Gastrocnemius medialis (tissue), 4 donors: ENCODE data around the gene FBLN2. TPM values are rescaled to one million over a fixed set of nuclear protein-coding genes. Genes with fewer than 3 reads are reported as not detected.
A peak's percentile ranks its signal among the peaks of the same experiment; 100 is the strongest.
"Not testable (repeated sequence)": the region's sequence is repeated elsewhere in the genome, so short reads cannot be mapped to it uniquely, and the experiment has no call there.

Experiments
- ATAC-seq, 2 donors: fragments of 150-250 bp; one replicate each; pipeline ENCODE4 v1.9.1; 2016
- DNase-seq, 2 donors: peaks; one replicate each; pipeline ENCODE4 v3.0.0-alpha.2; 2019
- H3K27ac ChIP-seq, 4 donors: fragments of 200-600 bp; sonication (generic); 1 replicate in 1 of 4; 2 replicates in 3 of 4; pipeline ENCODE4 v1.5.1; 2016 to 2018; ENCODE audit warnings: mild to moderate bottlenecking in 2 of 4, moderate library complexity in 1 of 4
- H3K27me3 ChIP-seq, 3 donors: fragments of 200-600 bp; sonication (generic) in 2 of 3; 1 replicate in 1 of 3; 2 replicates in 2 of 3; pipeline versions ENCODE4 v1.5.1 to v1.6.0; 2016 to 2019; ENCODE audit warnings: mild to moderate bottlenecking in 1 of 3, moderate library complexity in 1 of 3
- H3K36me3 ChIP-seq, 2 donors: fragments of 200-600 bp; sonication (generic) in 1 of 2; one replicate each; pipeline ENCODE4 v1.5.1; 2017 to 2018
- H3K4me1 ChIP-seq, 2 donors: fragments of 200-600 bp; sonication (generic) in 1 of 2; one replicate each; pipeline ENCODE4 v1.5.1; 2016 to 2017; ENCODE audit warnings: mild to moderate bottlenecking in 2 of 2
- H3K4me3 ChIP-seq, 4 donors: fragments of 200-600 bp; sonication (generic) in 3 of 4; 1 replicate in 1 of 4; 2 replicates in 3 of 4; pipeline ENCODE4 v1.5.1; 2016 to 2019; ENCODE audit warnings: mild to moderate bottlenecking in 2 of 4
- H3K9me3 ChIP-seq, 3 donors: fragments of 200-600 bp; sonication (generic) in 2 of 3; 1 replicate in 1 of 3; 2 replicates in 2 of 3; pipeline ENCODE4 v1.5.1; 2016 to 2019
- CTCF ChIP-seq, 5 experiments: fragments of 450-650 bp in 3 of 5; fragments of 200-600 bp in 2 of 5; sonication (generic) in 2 of 5; IDR thresholded peaks in 4 of 5; conservative IDR thresholded peaks in 1 of 5; 1 replicate in 4 of 5; 2 replicates in 1 of 5; pipeline ENCODE4 v1.5.1; 2016 to 2019; ENCODE audit warnings: antibody characterized with exemption in 5 of 5, mild to moderate bottlenecking in 3 of 5, moderate library complexity in 3 of 5
- POLR2A ChIP-seq, 2 donors: fragments of 450-650 bp; IDR thresholded peaks; one replicate each; pipeline ENCODE4 v1.6.1; 2017; ENCODE audit warnings: antibody characterized with exemption in 2 of 2, mild to moderate bottlenecking in 2 of 2, moderate library complexity in 2 of 2
- in situ Hi-C, 4 donors: fragments of 200-750 bp; cut with MboI; loops; one replicate each; pipeline versions ENCODE4 v1.15.0 to v1.8.0; 2017; ENCODE audit warnings: low sequenced_read_pairs in 4 of 4
- intact Hi-C: fragments of 100-400 bp; cut with DNase I; formaldehyde crosslinking; loops from one replicate; pipeline ENCODE4 v1.15.1; 2023; ENCODE audit warnings: low total_unique reads
- total RNA-seq, 4 donors: library from RNA; depleted of rRNA; stranded (reverse); fragments of >200 nt; gene quantifications; one replicate each; pipeline versions ENCODE4 v1.1.0 to v1.2.3, GENCODE V29; 2016

The FBLN2 gene
- total RNA-seq, 4 donors from 2014 or later: 28.9 to 45.7 (median 34.0) TPM

GRCh38 chr3:13558651-13559050 lies 9.7 kb downstream of the FBLN2 start:
- Histone ChIP-seq H3K4me1 (no peaks in the 10 kb centered on the region), H3K9me3 (no peaks in the 10 kb centered on the region), H3K27me3 (no peaks in the 10 kb centered on the region), H3K4me3 (no peak overlapping the region), H3K36me3 (no peaks in the 10 kb centered on the region), H3K27ac (no peak overlapping the region)
- TF ChIP-seq CTCF (IDR thresholded peaks at IDR 0.05 in 4 of 5, conservative IDR thresholded peaks at IDR 0.05 in 1 of 5) (no peak), POLR2A (IDR thresholded peaks at IDR 0.05) (no peak)
- intact Hi-C loops: no loop called here
- in situ Hi-C loops: no loop called here
- DNase-seq: no peak
- ATAC-seq: no peak

- H3K36me3 ChIP-seq: no peaks in the 10 kb centered on the region
- H3K4me3 ChIP-seq: no peak overlapping the region
- TF ChIP-seq CTCF (IDR thresholded peaks at IDR 0.05 in 4 of 5, conservative IDR thresholded peaks at IDR 0.05 in 1 of 5) (no peak), POLR2A (IDR thresholded peaks at IDR 0.05) (no peak)
- intact Hi-C loops (no loop called here), in situ Hi-C loops (no loop called here)
- ATAC-seq (no peak), DNase-seq (no peak)
- H3K9me3 ChIP-seq: no peaks in the 10 kb centered on the region
- H3K27me3 ChIP-seq: no peaks in the 10 kb centered on the region
- H3K27ac ChIP-seq: peak overlapping the region; percentile 39 to 57 (median 48)
- H3K4me1 ChIP-seq: no peaks in the 10 kb centered on the region
Observed at GRCh38 chr3:13559764-13560525, 11.0 kb downstream of the FBLN2 start.

- Histone ChIP-seq H3K4me1 (no peaks in the 10 kb centered on the region), H3K36me3 (no peaks in the 10 kb centered on the region), H3K27ac (no peak overlapping the region), H3K9me3 (no peaks in the 10 kb centered on the region), H3K27me3 (no peaks in the 10 kb centered on the region), H3K4me3 (no peak overlapping the region)
- DNase-seq (no peak), ATAC-seq (no peak)
- TF ChIP-seq POLR2A (IDR thresholded peaks at IDR 0.05) (no peak), CTCF (IDR thresholded peaks at IDR 0.05 in 4 of 5, conservative IDR thresholded peaks at IDR 0.05 in 1 of 5) (no peak)
- in situ Hi-C loops: no loop called here
- intact Hi-C loops: no loop called here
Observed at GRCh38 chr3:13561376-13561775, 12.5 kb downstream of the FBLN2 start.

- intact Hi-C loops: no loop called here
- no peaks in the 10 kb centered on the region for H3K27me3 ChIP-seq
- H3K36me3 ChIP-seq: no peaks in the 10 kb centered on the region
- no peak for ATAC-seq
- TF ChIP-seq CTCF (IDR thresholded peaks at IDR 0.05 in 4 of 5, conservative IDR thresholded peaks at IDR 0.05 in 1 of 5) (no peak), POLR2A (IDR thresholded peaks at IDR 0.05) (no peak)
- no peaks in the 10 kb centered on the region for H3K4me1 ChIP-seq
- no peak overlapping the region for H3K27ac ChIP-seq
- no peaks in the 10 kb centered on the region for H3K9me3 ChIP-seq
- H3K4me3 ChIP-seq: no peak overlapping the region
- in situ Hi-C loops: no loop called here
- DNase-seq: no peak
Observed at GRCh38 chr3:13561967-13562366, 13.0 kb downstream of the FBLN2 start.

- intact Hi-C loops, in situ Hi-C loops, DNase-seq: not testable (repeated sequence)
Observed at GRCh38 chr3:13562421-13562820, 13.5 kb downstream of the FBLN2 start.

More at GRCh38 chr3:13562421-13562820, 13.5 kb downstream of the FBLN2 start:
- not testable (repeated sequence) for H3K36me3 ChIP-seq, H3K4me3 ChIP-seq, H3K9me3 ChIP-seq, H3K27ac ChIP-seq, H3K27me3 ChIP-seq, ATAC-seq, H3K4me1 ChIP-seq
